Esophagus muscularis mucosa (tissue), 4 donors: ENCODE results near the gene GPR132.

ENCODE experiments used
- CTCF ChIP-seq, 3 experiments: fragments of 200-600 bp in 2 of 3; fragments of 450-650 bp in 1 of 3; sonication (generic) in 2 of 3; IDR thresholded peaks; one replicate each; pipeline ENCODE4 v1.5.1; 2017 to 2019; ENCODE audit warnings: antibody characterized with exemption in 3 of 3, mild to moderate bottlenecking in 2 of 3, moderate library complexity in 1 of 3
- EP300 ChIP-seq: sonication (generic); formaldehyde crosslinking; IDR thresholded peaks from one replicate; pipeline ENCODE4 v1.6.1; 2017; ENCODE audit warnings: antibody characterized with exemption
- POLR2A ChIP-seq: fragments of 450-650 bp; IDR thresholded peaks from one replicate; pipeline ENCODE4 v1.6.1; 2017; ENCODE audit warnings: antibody characterized with exemption, moderate library complexity, mild to moderate bottlenecking, low read depth
- POLR2AphosphoS5 ChIP-seq, 2 donors: sonication (generic); formaldehyde crosslinking; IDR thresholded peaks; one replicate each; pipeline ENCODE4 v1.6.1; 2017; ENCODE audit warnings: antibody characterized with exemption in 2 of 2

- TF ChIP-seq CTCF (IDR thresholded peaks at IDR 0.05), result no peak
- TF ChIP-seq POLR2A, result no peak
- no peak for TF ChIP-seq POLR2AphosphoS5 (IDR thresholded peaks at IDR 0.05)
- no peak for TF ChIP-seq EP300
Measured at GRCh38 chr14:105084741-105085571, 19.7 kb upstream of the GPR132 start.
